ENCODE measurements around the gene C6orf141. TPM values are rescaled to one million over a fixed set of nuclear protein-coding genes. Genes with fewer than 3 reads are reported as not detected.

The C6orf141 gene
- total RNA-seq, 2 donors from 2014 or later: 0.75 TPM; not detected in 1

DNA sequence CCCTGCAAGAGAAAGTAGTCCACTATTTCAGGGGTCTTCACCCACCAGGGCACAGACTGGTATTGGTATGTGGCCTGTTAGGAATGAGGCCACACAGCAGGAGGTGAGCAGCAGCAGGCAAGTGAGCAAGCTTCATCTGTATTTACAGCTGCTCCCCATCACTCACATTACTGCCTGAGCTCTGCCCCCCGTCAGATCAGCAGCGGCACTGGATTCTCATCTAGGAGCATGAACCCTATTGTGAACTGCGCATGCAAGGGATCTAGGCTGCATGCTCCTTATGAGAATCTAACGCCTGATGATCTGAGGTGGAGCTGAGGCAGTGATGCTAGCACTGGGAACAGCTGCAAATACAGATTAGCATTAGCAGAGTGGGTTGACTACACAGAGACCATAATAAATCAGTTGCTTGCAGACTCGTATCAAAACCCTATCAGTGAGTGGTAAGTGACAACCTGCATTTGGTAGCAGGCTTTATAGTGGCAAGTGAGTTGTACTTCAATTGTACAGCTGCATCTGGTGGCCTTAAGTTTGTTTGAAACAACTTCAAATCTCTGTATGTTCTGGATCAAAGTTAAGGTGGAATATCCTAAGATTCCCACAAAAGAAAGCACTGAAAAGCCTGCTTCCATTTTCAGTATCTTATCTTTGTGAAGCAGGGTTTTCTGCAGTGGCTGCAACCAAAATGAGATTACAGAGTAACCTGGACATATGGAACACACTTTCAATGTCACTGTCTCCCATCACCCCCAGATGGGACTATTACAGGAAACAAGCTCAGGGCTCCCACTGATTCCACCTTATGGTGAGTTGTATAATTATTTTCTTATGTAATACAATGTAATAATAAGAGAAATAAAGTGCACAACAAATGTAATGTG, 12.8 kb downstream of the C6orf141 start:
- H3K27ac ChIP-seq: no peak overlapping the region
- H3K9me3 ChIP-seq: peaks cover 0 to 12% of the 10 kb centered on the region in 2 donors
- no peaks in the 10 kb centered on the region for H3K4me1 ChIP-seq
- no peaks in the 10 kb centered on the region for H3K36me3 ChIP-seq
- H3K27me3 ChIP-seq: no peaks in the 10 kb centered on the region
- TF ChIP-seq, protein P1, sequence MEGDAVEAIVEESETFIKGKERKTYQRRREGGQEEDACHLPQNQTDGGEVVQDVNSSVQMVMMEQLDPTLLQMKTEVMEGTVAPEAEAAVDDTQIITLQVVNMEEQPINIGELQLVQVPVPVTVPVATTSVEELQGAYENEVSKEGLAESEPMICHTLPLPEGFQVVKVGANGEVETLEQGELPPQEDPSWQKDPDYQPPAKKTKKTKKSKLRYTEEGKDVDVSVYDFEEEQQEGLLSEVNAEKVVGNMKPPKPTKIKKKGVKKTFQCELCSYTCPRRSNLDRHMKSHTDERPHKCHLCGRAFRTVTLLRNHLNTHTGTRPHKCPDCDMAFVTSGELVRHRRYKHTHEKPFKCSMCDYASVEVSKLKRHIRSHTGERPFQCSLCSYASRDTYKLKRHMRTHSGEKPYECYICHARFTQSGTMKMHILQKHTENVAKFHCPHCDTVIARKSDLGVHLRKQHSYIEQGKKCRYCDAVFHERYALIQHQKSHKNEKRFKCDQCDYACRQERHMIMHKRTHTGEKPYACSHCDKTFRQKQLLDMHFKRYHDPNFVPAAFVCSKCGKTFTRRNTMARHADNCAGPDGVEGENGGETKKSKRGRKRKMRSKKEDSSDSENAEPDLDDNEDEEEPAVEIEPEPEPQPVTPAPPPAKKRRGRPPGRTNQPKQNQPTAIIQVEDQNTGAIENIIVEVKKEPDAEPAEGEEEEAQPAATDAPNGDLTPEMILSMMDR (IDR thresholded peaks at IDR 0.05): no peak
- no peak for DNase-seq (ENCODE audit: low spot score)
- H3K4me3 ChIP-seq: no peak overlapping the region

DNA sequence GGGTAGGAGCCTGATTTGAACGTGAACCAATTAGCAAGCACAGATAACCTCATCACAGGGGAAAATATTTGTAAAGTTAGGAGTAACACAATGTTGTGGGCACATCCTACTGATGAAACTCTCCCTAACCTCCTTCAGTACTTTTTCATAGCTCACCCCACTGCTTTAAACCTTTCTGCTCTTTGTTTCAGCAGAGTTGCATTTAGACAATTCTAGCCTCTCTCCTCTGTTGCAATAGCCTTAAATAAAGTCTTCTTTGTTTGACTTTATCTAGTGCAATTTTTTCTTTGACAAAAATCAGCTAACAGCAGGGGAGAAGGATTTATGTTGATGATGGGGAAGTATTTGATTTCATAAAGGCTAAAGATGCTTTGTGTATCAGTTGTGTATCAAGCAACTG, 14.1 kb downstream of the C6orf141 start:
- no peaks in the 10 kb centered on the region for H3K27me3 ChIP-seq
- no peak for DNase-seq (ENCODE audit: low spot score)
- peaks cover 0 to 12% of the 10 kb centered on the region in 2 donors for H3K9me3 ChIP-seq
- H3K36me3 ChIP-seq: no peaks in the 10 kb centered on the region
- H3K27ac ChIP-seq: no peak overlapping the region
- H3K4me1 ChIP-seq: no peaks in the 10 kb centered on the region
- TF ChIP-seq, protein P1 (IDR thresholded peaks at IDR 0.05): no peak
- H3K4me3 ChIP-seq: no peak overlapping the region

GRCh38 chr6:49565261-49565660, 14.8 kb downstream of the C6orf141 start:
- peaks cover 0 to 12% of the 10 kb centered on the region in 2 donors for H3K9me3 ChIP-seq
- TF ChIP-seq, protein P1 (IDR thresholded peaks at IDR 0.05): no peak
- H3K4me1 ChIP-seq: no peaks in the 10 kb centered on the region
- no peak overlapping the region for H3K27ac ChIP-seq
- H3K36me3 ChIP-seq: no peaks in the 10 kb centered on the region
- no peaks in the 10 kb centered on the region for H3K27me3 ChIP-seq
- DNase-seq (ENCODE audit: low spot score): no peak
- H3K4me3 ChIP-seq: no peak overlapping the region

DNA sequence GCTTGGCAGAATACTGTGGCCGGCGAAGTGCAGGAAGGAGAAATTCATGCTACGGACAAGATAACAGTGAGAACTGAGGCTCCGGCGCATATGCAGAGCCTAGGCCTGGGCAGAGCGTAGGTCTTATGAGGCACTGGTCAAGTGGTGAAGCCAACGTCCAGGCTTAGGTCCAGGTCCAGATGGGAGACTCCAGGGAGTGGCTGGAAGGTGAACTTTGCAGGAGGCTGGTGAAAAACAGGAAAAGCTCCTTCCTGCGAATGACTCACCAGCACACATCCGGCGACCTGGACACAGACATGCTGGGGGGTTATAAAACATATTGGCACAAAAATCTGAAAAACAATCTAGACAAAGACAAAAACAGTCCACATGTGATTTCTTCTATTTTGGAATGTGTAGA, 15.4 kb downstream of the C6orf141 start:
- H3K27me3 ChIP-seq: no peaks in the 10 kb centered on the region
- no peaks in the 10 kb centered on the region for H3K4me1 ChIP-seq
- TF ChIP-seq, protein P1 (IDR thresholded peaks at IDR 0.05): no peak
- no peaks in the 10 kb centered on the region for H3K36me3 ChIP-seq
- peaks cover 0 to 12% of the 10 kb centered on the region in 2 donors for H3K9me3 ChIP-seq
- H3K27ac ChIP-seq: no peak overlapping the region
- H3K4me3 ChIP-seq: no peak overlapping the region
- no peak for DNase-seq (ENCODE audit: low spot score)

DNA sequence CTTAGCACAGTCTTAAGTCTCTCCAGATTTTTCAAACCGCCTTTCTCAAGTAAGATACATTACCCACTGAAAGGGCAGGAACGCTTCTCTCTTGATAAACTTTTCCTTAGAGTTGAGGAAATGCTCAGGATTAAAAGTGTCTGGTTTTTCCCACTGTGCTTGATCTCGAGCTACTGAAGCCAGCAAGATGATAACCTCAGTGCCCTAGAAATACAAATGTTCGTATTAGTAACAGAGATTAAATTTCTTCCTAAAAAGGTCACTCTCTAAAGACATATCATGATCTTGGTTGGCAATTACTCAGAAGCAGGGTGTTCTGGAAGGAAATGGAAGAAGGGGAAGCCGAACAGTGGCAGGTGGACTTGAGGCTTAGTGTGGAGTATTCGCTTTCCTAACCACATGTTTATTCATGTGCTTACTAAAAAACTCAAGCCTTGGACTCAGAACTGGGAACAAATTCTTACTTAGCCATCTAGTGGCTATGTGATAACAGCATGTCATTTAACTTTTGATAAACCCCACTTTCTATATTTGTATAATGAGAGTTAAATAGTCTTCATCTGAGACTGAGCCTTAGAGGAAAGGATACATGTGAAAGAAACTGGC, 20.1 kb downstream of the C6orf141 start:
- DNase-seq (ENCODE audit: low spot score): no peak
- Histone ChIP-seq H3K36me3 (no peaks in the 10 kb centered on the region), H3K27me3 (no peaks in the 10 kb centered on the region), H3K27ac (no peak overlapping the region), H3K4me1 (no peaks in the 10 kb centered on the region), H3K9me3 (no peaks in the 10 kb centered on the region), H3K4me3 (no peak overlapping the region)
- TF ChIP-seq, protein P1 (IDR thresholded peaks at IDR 0.05): no peak

Measured in right atrium auricular region (tissue), 2 donors.